GM12872 (cell line): ENCODE data around the gene NPAS2.

ENCODE experiments used
- TF ChIP-seq, protein P1 (sequence below): IDR thresholded peaks from 3 replicates; pipeline ENCODE4 v1.5.1; 2011; ENCODE audit warnings: low read depth, mild to moderate bottlenecking, low read length, moderate library complexity; ENCODE audit not compliant: insufficient read depth

Gene NPAS2

DNA sequence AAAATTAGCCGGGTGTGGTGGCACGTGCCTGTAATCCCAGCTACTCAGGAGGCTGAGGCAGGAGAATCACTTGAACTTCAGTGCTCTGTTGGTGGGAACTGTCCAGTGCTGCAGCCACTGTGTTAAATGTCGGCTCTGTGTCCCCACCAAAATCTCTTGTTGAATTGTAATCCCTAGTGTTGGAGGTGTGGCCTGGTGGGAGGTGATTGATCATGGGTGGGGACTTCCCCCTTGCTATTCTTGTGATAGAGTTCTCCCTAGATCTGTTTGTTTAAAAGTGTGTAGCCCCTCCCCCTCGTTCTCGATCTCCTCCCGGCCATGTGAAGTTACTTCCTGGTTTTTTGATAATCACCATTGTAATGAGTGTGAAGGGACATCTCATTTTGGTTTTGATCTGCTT, 172.3 kb downstream of the NPAS2 start:
- TF ChIP-seq, protein P1, sequence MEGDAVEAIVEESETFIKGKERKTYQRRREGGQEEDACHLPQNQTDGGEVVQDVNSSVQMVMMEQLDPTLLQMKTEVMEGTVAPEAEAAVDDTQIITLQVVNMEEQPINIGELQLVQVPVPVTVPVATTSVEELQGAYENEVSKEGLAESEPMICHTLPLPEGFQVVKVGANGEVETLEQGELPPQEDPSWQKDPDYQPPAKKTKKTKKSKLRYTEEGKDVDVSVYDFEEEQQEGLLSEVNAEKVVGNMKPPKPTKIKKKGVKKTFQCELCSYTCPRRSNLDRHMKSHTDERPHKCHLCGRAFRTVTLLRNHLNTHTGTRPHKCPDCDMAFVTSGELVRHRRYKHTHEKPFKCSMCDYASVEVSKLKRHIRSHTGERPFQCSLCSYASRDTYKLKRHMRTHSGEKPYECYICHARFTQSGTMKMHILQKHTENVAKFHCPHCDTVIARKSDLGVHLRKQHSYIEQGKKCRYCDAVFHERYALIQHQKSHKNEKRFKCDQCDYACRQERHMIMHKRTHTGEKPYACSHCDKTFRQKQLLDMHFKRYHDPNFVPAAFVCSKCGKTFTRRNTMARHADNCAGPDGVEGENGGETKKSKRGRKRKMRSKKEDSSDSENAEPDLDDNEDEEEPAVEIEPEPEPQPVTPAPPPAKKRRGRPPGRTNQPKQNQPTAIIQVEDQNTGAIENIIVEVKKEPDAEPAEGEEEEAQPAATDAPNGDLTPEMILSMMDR = no peak

DNA sequence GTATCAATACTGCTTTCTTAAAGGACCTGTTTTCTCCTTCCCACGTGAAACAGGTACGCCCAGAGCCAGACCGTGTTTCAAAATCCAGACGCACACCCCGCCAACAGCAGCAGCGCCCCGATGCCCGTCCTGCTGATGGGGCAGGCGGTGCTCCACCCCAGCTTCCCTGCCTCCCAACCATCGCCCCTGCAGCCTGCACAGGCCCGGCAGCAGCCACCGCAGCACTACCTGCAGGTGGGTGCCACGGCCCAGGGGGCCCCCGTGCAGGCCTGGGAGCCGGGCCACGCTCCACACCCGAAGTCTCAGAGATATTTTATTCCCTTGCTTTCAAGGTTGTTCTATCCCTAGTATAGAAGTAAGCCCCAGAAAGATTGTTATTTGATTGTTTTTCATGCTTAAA, 173.4 kb downstream of the NPAS2 start:
- TF ChIP-seq, protein P1 = no peak

GRCh38 chr2:100995309-100996075, 175.6 kb downstream of the NPAS2 start:
- TF ChIP-seq, protein P1 = no peak

- TF ChIP-seq, protein P1 = no peak
Observed at GRCh38 chr2:100997509-100998234, 177.7 kb downstream of the NPAS2 start.

- TF ChIP-seq, protein P1 = no peak
Observed at GRCh38 chr2:100998235-100998573, 178.3 kb downstream of the NPAS2 start.

- TF ChIP-seq, protein P1 = no peak
Observed at GRCh38 chr2:100999995-101000394, 180.1 kb downstream of the NPAS2 start.

DNA sequence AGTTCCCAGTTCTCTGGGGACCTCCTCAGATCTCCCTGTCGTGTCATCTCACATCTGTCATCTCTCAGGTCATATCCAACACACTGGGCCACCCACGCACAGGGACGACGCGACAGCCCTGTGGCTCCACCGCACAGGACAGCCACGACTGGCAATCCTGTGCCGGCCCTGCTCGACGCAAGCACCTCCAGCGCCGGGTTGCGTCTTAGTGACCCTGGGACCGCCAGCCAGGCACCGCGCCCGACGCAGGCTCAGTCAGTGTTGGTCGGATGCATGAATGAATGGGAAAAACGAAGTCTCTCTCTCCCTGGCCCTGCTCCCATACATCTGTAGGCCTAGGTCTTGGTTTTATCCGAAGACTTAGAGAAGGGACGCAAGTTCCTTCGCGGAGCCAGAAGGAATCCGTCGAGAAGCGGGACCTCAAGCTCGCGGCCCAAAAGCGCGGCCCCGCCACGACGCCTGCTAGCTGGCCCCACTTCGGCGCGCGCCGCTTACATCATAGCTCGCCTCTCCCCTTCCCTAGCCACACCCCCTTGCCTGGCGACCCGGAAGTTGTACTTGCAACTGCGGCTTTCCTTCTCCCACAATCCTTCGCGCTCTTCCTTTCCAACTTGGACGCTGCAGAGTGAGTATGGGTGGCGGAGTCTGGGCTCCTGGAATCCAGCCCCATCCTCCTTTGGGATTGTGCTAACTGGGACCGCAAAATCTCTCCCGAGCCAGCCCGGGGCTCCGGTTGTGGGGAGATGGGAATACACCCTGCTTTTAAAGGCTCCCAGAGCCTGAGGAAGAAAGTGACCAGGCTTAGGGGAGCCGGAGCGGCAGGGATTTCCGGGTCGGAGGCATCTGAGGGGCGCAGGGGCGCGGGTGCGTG, 182.0 kb downstream of the NPAS2 start, which contains the start of gene RPL31:
Gene RPL31 (plus strand): TSS at position 599 of the 871 bp plus-strand sequence. CDS start 413 bp downstream, outside the sequence.
- TF ChIP-seq, protein P1 = no peak
